ACC112 (cell line): ENCODE measurements around the gene ADH1C.
A peak's percentile ranks its signal among the peaks of the same experiment; 100 is the strongest.
"Not testable (repeated sequence)": the region's sequence is repeated elsewhere in the genome, so short reads cannot be mapped to it uniquely, and the experiment has no call there.

Experiments used
- H2AFZ ChIP-seq: fragments of 200-600 bp; sonication (generic); one replicate; pipeline ENCODE4 v1.6.0; 2017; ENCODE audit warnings: antibody characterized with exemption, low read length; ENCODE audit not compliant: unreplicated experiment
- H3K27ac ChIP-seq: fragments of 200-600 bp; sonication (generic); 2 replicates; pipeline ENCODE4 v1.5.1; 2014; ENCODE audit warnings: low read depth, mild to moderate bottlenecking, antibody characterized with exemption, low read length, moderate library complexity
- H3K27me3 ChIP-seq: fragments of 200-600 bp; sonication (generic); 2 replicates; pipeline ENCODE4 v1.6.1; 2014; ENCODE audit warnings: mild to moderate bottlenecking, antibody characterized with exemption, low read length, moderate library complexity, mixed read lengths; ENCODE audit not compliant: insufficient read depth
- H3K36me3 ChIP-seq: fragments of 200-600 bp; sonication (generic); 2 replicates; pipeline ENCODE4 v1.6.1; 2016; ENCODE audit warnings: mild to moderate bottlenecking, antibody characterized with exemption, low read length, moderate library complexity, mixed read lengths; ENCODE audit not compliant: insufficient read depth
- H3K4me1 ChIP-seq: fragments of 200-600 bp; sonication (generic); one replicate; pipeline ENCODE4 v1.6.1; 2016; ENCODE audit warnings: low read length, mixed read lengths; ENCODE audit not compliant: insufficient read depth, unreplicated experiment, control insufficient read depth
- H3K4me3 ChIP-seq: fragments of 200-600 bp; sonication (generic); 2 replicates; pipeline ENCODE4 v1.5.1; 2014; ENCODE audit warnings: mild to moderate bottlenecking, low read depth, low read length
- H3K79me2 ChIP-seq: fragments of 200-600 bp; sonication (generic); one replicate; pipeline ENCODE4 v1.6.0; 2016; ENCODE audit warnings: low read length; ENCODE audit not compliant: control insufficient read depth, unreplicated experiment, insufficient read depth

The ADH1C gene

GRCh38 chr4:99381588-99382175 is 29.1 kb upstream of the ADH1C start:
- no peaks in the 10 kb centered on the region for H3K27me3 ChIP-seq
- H3K4me3 ChIP-seq = no peak overlapping the region
- peaks cover 25% of the 10 kb centered on the region for H3K4me1 ChIP-seq
- no peaks in the 10 kb centered on the region for H3K79me2 ChIP-seq
- no peak overlapping the region for H3K27ac ChIP-seq
- H3K36me3 ChIP-seq = no peaks in the 10 kb centered on the region
- H2AFZ ChIP-seq = no peak overlapping the region

GRCh38 chr4:99379571-99379970 is 27.0 kb upstream of the ADH1C start:
- Histone ChIP-seq H3K36me3 (no peaks in the 10 kb centered on the region), H2AFZ (peak overlapping the region; percentile 32), H3K4me1 (peaks cover 25% of the 10 kb centered on the region), H3K79me2 (no peaks in the 10 kb centered on the region), H3K27me3 (no peaks in the 10 kb centered on the region), H3K27ac (no peak overlapping the region), H3K4me3 (no peak overlapping the region)

GRCh38 chr4:99378876-99379275 is 26.3 kb upstream of the ADH1C start:
- Histone ChIP-seq H3K79me2 (no peaks in the 10 kb centered on the region), H3K4me3 (no peak overlapping the region), H3K36me3 (no peaks in the 10 kb centered on the region), H3K4me1 (peaks cover 21% of the 10 kb centered on the region), H3K27ac (no peak overlapping the region), H3K27me3 (no peaks in the 10 kb centered on the region), H2AFZ (no peak overlapping the region)

- H3K79me2 ChIP-seq, H3K4me3 ChIP-seq, H3K27me3 ChIP-seq, H3K4me1 ChIP-seq, H2AFZ ChIP-seq, H3K36me3 ChIP-seq, H3K27ac ChIP-seq: not testable (repeated sequence)
These were observed 24.8 kb upstream of the ADH1C start for GRCh38 chr4:99377341-99377740.

GRCh38 chr4:99372464-99372863 is 19.9 kb upstream of the ADH1C start:
- not testable (repeated sequence) for H3K79me2 ChIP-seq, H3K36me3 ChIP-seq, H2AFZ ChIP-seq, H3K4me3 ChIP-seq, H3K27me3 ChIP-seq, H3K27ac ChIP-seq, H3K4me1 ChIP-seq

GRCh38 chr4:99367817-99368216 is 15.3 kb upstream of the ADH1C start:
- not testable (repeated sequence) for H3K36me3 ChIP-seq, H3K4me3 ChIP-seq, H3K4me1 ChIP-seq, H3K27me3 ChIP-seq, H3K79me2 ChIP-seq, H2AFZ ChIP-seq, H3K27ac ChIP-seq

GRCh38 chr4:99366491-99366890 is 13.9 kb upstream of the ADH1C start:
- no peak overlapping the region for H3K4me3 ChIP-seq

GRCh38 chr4:99362768-99363167 is 10.2 kb upstream of the ADH1C start:
- H3K27me3 ChIP-seq = no peaks in the 10 kb centered on the region
- H3K4me1 ChIP-seq = no peaks in the 10 kb centered on the region
- no peak overlapping the region for H3K4me3 ChIP-seq
- no peak overlapping the region for H2AFZ ChIP-seq
- no peak overlapping the region for H3K27ac ChIP-seq
- no peaks in the 10 kb centered on the region for H3K36me3 ChIP-seq
- no peaks in the 10 kb centered on the region for H3K79me2 ChIP-seq

More at GRCh38 chr4:99366491-99366890, 13.9 kb upstream of the ADH1C start:
- no peaks in the 10 kb centered on the region for H3K4me1 ChIP-seq
- no peak overlapping the region for H2AFZ ChIP-seq
- H3K27me3 ChIP-seq = no peaks in the 10 kb centered on the region
- H3K79me2 ChIP-seq = no peaks in the 10 kb centered on the region
- H3K36me3 ChIP-seq = no peaks in the 10 kb centered on the region
- no peak overlapping the region for H3K27ac ChIP-seq

GRCh38 chr4:99361899-99362275 is 9.3 kb upstream of the ADH1C start:
- H3K4me3 ChIP-seq = no peak overlapping the region
- no peak overlapping the region for H3K27ac ChIP-seq
- no peak overlapping the region for H2AFZ ChIP-seq

GRCh38 chr4:99361268-99361898 is 8.8 kb upstream of the ADH1C start:
- Histone ChIP-seq H3K79me2 (no peaks in the 10 kb centered on the region), H3K4me3 (no peak overlapping the region), H3K27me3 (no peaks in the 10 kb centered on the region), H3K4me1 (no peaks in the 10 kb centered on the region), H3K27ac (no peak overlapping the region), H2AFZ (no peak overlapping the region), H3K36me3 (no peaks in the 10 kb centered on the region)

More at GRCh38 chr4:99361899-99362275, 9.3 kb upstream of the ADH1C start:
- no peaks in the 10 kb centered on the region for H3K4me1 ChIP-seq
- H3K79me2 ChIP-seq = no peaks in the 10 kb centered on the region
- no peaks in the 10 kb centered on the region for H3K27me3 ChIP-seq
- H3K36me3 ChIP-seq = no peaks in the 10 kb centered on the region

- no peaks in the 10 kb centered on the region for H3K79me2 ChIP-seq
- H3K27me3 ChIP-seq = no peaks in the 10 kb centered on the region
- H3K27ac ChIP-seq = no peak overlapping the region
- H3K4me3 ChIP-seq = no peak overlapping the region
- H3K4me1 ChIP-seq = no peaks in the 10 kb centered on the region
- no peak overlapping the region for H2AFZ ChIP-seq
- H3K36me3 ChIP-seq = no peaks in the 10 kb centered on the region
These were observed 7.1 kb upstream of the ADH1C start for GRCh38 chr4:99359480-99360204.
